Epithelial cell of proximal tubule (primary cell): Measurements from ENCODE around the gene GALNT2. TPM values are rescaled to one million over a fixed set of nuclear protein-coding genes. Genes with fewer than 3 reads are reported as not detected.

ENCODE experiments used
- DNase-seq: peaks from one replicate; pipeline ENCODE4 v3.0.0-alpha.2; 2011; ENCODE audit warnings: low read depth
- H3K4me3 ChIP-seq: 2 replicates; pipeline ENCODE4 v1.5.1; 2011; ENCODE audit warnings: low read depth, mild to moderate bottlenecking, low read length
- total RNA-seq: library from RNA; depleted of rRNA; stranded (reverse); fragments of >200 nt; gene quantifications from 2 replicates; pipeline ENCODE4 v1.2.3, GENCODE V29; 2015
- TF ChIP-seq, protein P1 (sequence below): conservative IDR thresholded peaks from 2 replicates; pipeline ENCODE4 v1.5.1; 2012; ENCODE audit warnings: low read depth, mild to moderate bottlenecking, low read length

GALNT2 gene
- total RNA-seq, 1 donor from 2014 or later: 52.1 TPM

DNA sequence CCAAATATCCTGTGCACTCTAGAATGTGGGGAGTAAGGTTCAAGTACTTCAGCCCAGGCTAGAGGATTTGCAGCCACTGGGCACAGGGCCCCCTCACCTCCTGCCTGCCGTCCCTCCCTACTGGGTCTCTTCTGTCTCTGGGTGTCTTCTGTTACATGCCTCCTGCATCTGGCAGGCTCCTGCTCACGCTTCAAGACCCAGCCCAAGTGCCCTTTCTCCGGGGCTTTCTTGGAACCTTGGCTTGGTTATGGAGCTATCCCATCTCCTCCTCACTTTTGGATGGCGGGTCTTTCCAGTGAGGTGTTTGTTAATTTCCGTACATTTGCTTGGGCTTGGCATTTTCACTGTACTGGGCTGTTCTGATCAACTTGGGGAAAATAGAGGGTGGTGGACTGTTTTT is 129.0 kb downstream of the GALNT2 start:
- no peak overlapping the region for H3K4me3 ChIP-seq
- TF ChIP-seq, protein P1, sequence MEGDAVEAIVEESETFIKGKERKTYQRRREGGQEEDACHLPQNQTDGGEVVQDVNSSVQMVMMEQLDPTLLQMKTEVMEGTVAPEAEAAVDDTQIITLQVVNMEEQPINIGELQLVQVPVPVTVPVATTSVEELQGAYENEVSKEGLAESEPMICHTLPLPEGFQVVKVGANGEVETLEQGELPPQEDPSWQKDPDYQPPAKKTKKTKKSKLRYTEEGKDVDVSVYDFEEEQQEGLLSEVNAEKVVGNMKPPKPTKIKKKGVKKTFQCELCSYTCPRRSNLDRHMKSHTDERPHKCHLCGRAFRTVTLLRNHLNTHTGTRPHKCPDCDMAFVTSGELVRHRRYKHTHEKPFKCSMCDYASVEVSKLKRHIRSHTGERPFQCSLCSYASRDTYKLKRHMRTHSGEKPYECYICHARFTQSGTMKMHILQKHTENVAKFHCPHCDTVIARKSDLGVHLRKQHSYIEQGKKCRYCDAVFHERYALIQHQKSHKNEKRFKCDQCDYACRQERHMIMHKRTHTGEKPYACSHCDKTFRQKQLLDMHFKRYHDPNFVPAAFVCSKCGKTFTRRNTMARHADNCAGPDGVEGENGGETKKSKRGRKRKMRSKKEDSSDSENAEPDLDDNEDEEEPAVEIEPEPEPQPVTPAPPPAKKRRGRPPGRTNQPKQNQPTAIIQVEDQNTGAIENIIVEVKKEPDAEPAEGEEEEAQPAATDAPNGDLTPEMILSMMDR: no peak
- no peak for DNase-seq

DNA sequence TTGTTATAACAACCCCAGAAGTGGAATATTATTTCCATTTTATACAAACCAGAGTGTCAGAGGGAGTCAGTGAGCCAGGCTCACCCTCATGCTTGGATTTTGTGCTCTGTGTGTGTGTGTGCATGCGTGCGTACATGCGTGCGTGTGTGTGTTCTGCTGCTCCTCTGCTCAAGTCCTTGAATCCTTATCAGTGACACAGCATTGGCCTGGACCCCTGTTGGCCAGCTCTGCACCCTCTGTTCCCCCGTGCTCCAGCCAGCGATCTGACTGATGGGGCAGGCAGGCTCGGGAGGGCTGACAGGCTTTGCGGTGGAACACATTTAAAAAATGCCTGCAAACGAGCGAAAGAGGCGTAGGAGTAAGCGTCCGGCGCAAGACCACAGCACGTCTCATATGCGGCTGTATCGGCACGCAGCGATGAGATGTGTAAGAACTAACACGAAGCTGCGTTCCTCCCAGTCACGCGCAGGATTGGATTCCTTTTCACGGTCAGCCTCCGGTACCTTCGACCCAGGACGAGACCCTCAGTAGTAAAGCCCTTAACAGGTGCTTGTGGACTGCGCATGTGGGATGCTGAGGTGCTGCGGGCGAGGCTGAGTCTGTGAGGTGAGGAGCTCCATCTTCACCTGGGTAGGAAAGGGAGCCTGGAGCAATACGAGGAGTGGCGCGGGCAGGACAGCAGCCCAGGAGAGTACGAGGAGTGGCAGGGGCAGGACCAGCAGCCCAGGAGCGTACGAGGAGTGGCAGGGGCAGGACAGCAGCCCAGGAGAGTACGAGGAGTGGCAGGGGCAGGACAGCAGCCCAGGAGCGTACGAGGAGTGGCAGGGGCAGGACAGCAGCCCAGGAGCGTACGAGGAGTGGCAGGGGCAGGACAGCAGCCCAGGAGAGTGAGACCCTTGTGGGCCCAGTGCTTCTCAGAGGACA is 130.9 kb downstream of the GALNT2 start:
- TF ChIP-seq, protein P1: no peak
- no peak for DNase-seq

DNA sequence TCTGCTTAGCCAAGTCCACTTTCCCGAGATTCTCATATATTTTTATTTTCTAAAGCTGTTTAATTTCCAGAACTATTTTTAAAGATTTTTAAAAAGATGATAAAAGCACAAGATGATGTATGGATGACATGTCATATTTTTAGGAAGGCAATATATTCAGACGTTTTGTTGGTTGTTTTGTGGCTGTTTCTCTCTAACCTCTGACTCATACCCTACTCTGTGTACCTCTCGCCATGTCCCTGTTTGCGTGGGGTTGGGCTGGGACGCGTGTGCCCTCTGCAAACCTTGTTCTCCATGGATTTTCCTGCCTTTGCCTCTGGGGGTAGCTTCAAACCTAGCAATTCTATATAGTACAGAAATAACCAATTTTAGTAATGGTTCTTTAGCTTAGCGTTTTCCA is 132.0 kb downstream of the GALNT2 start:
- no peak overlapping the region for H3K4me3 ChIP-seq
- DNase-seq: no peak
- TF ChIP-seq, protein P1: no peak

More for the DNA sequence above, 130.9 kb downstream of the GALNT2 start:
- H3K4me3 ChIP-seq: no peak overlapping the region

DNA sequence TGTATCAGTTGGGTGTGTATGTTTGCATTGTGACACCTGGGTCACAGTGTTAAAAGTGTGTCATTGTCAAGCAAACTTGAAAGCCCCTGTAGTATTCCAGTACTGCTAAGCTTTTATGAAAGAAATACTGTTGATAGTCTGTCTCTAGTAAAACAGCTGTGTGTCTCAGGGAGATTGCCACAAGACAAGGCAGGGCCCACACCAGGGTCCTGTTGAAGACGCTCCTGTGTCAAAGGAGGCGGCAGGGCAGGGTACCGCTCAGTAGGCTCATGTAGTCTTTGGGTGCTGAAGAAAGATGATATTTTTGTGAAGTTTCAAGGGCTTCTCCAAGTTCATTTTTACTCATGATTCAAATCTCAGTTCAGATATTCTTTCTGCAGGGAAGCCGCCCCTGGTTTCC is 132.5 kb downstream of the GALNT2 start:
- no peak for DNase-seq
- no peak overlapping the region for H3K4me3 ChIP-seq
- TF ChIP-seq, protein P1: no peak

DNA sequence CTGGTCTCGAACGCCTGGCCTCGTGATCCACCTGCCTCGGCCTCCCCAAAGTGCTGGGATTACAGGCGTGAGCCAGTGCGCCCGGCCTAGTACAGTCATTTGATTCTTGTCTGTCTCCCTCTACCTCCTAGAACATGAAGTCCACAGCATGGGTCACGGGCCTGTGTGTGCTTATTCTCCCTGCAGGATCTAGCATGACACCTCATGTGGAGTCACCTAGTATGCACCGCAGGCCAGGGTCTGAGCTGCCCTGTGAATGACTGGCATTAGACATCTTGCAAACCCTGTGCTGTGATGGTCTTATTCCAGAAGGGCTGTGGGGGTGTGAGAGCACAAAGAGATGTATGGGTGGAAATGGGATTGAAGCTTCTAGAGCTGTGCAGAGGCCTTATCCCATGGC is 133.2 kb downstream of the GALNT2 start:
- no peak for DNase-seq
- TF ChIP-seq, protein P1: no peak
- no peak overlapping the region for H3K4me3 ChIP-seq

DNA sequence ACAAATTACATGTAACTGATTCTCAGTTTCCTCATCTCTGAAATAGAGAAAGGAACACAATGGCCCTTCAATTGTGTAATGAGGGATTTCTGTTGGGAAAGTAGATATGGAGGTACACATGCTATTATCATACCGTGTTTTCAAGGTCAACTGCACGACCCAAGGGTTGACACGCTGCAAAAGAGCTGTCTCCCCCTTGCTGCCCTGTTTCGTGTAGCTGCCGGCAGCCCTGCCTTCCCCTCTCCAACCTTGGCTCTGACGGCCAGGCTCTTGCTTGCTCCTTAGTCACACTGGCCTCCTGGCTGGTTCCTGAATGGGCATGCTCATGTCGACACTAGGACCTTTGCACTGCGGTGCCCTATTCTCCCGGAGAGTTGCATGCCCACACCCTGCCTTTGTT is 134.4 kb downstream of the GALNT2 start:
- TF ChIP-seq, protein P1: no peak
- DNase-seq: no peak
- H3K4me3 ChIP-seq: no peak overlapping the region

DNA sequence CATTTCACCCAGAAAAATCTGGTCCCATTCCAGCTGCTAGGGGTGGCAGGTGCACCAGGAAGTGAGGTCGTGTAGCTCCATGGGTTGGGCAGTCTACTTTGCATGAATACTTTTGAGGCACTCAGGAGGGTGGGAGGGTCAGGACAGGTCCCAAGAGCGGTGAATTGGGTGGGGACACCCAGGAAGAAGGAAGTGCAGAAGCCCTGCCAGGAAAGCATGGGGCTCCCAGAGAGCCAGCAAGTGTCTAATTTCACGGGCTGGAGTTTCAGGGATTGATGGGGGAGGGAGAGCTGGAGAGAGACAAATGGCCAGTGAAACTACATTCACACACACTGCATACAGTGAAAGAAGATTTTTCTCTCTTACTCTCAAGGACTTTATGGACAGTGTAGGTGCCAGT is 137.8 kb downstream of the GALNT2 start:
- TF ChIP-seq, protein P1: no peak
- no peak overlapping the region for H3K4me3 ChIP-seq
- DNase-seq: no peak
